Fibroblast of villous mesenchyme (primary cell): ENCODE results near the gene OR10J1. TPM values are rescaled to one million over a fixed set of nuclear protein-coding genes. Genes with fewer than 3 reads are reported as not detected.
A peak's percentile ranks its signal among the peaks of the same experiment; 100 is the strongest.

Experiments used
- DNase-seq: peaks from one replicate; pipeline ENCODE4 v3.0.0-alpha.2; 2010; ENCODE audit warnings: low read depth
- H3K4me3 ChIP-seq: 2 replicates; pipeline ENCODE4 v1.5.1; 2011; ENCODE audit warnings: low read depth, mild to moderate bottlenecking, low read length
- CTCF ChIP-seq: IDR thresholded peaks from 2 replicates; pipeline ENCODE4 v1.5.1; 2012; ENCODE audit warnings: low read depth, mild to moderate bottlenecking, low read length; ENCODE audit not compliant: insufficient read depth
- total RNA-seq: library from RNA; depleted of rRNA; stranded (reverse); fragments of >200 nt; gene quantifications from 2 replicates; pipeline ENCODE4 v1.2.3, GENCODE V29; 2012

OR10J1 gene
- total RNA-seq, result not detected in 2 replicates

- no peak within 1 kb of the TSS for H3K4me3 ChIP-seq
- DNase-seq, result no peak
- TF ChIP-seq CTCF, result no peak
Measured at GRCh38 chr1:159439422-159439821, at the start of gene OR10J1. Gene OR10J1 (plus strand): TSS chr1:159439722. CDS start chr1:159439792, 70 bp downstream.

- no peak for TF ChIP-seq CTCF
- no peak for DNase-seq
- no peak overlapping the region for H3K4me3 ChIP-seq
Measured at GRCh38 chr1:159406821-159407220, 32.7 kb upstream of the OR10J1 start.

GRCh38 chr1:159408862-159409400 is 30.6 kb upstream of the OR10J1 start:
- no peak for TF ChIP-seq CTCF
- no peak for DNase-seq
- no peak overlapping the region for H3K4me3 ChIP-seq

GRCh38 chr1:159421821-159422220 is 17.7 kb upstream of the OR10J1 start:
- DNase-seq, result no peak
- peak; percentile 14 for TF ChIP-seq CTCF

GRCh38 chr1:159428536-159428935 is 11.0 kb upstream of the OR10J1 start:
- H3K4me3 ChIP-seq, result no peak overlapping the region
- TF ChIP-seq CTCF, result no peak
- peak; percentile 7 for DNase-seq

More at GRCh38 chr1:159421821-159422220, 17.7 kb upstream of the OR10J1 start:
- H3K4me3 ChIP-seq, result no peak overlapping the region

- DNase-seq, result peak; percentile 56
- TF ChIP-seq CTCF, result no peak
- no peak overlapping the region for H3K4me3 ChIP-seq
Measured at GRCh38 chr1:159429074-159429861, 10.3 kb upstream of the OR10J1 start.
